HEK293 (cell line): Measurements from ENCODE around the gene RIPOR1.

Experiments used
- FEZF1 ChIP-seq: fragments of 450-650 bp; formaldehyde crosslinking; IDR thresholded peaks from 2 replicates; pipeline ENCODE4 v1.5.1; 2016; ENCODE audit warnings: missing biosample characterization, missing genetic modification characterization
- GLI2 ChIP-seq: fragments of 450-650 bp; formaldehyde crosslinking; IDR thresholded peaks from 2 replicates; pipeline ENCODE4; 2017; ENCODE audit warnings: missing biosample characterization, missing genetic modification characterization, low read depth, borderline replicate concordance
- GLIS1 ChIP-seq: fragments of 450-650 bp; formaldehyde crosslinking; IDR thresholded peaks from 2 replicates; pipeline ENCODE4 v1.5.1; 2016; ENCODE audit warnings: missing biosample characterization, missing genetic modification characterization
- MYNN ChIP-seq: fragments of 450-650 bp; formaldehyde crosslinking; IDR thresholded peaks from 2 replicates; pipeline ENCODE4 v1.5.1; 2016; ENCODE audit warnings: missing biosample characterization, missing genetic modification characterization, borderline replicate concordance
- PRDM4 ChIP-seq: fragments of 450-650 bp; formaldehyde crosslinking; IDR thresholded peaks from 2 replicates; pipeline ENCODE4 v1.5.1; 2017; ENCODE audit warnings: missing biosample characterization, missing genetic modification characterization
- RBAK ChIP-seq: fragments of 450-650 bp; formaldehyde crosslinking; IDR thresholded peaks from 2 replicates; pipeline ENCODE4 v1.5.1; 2016; ENCODE audit warnings: missing biosample characterization, missing genetic modification characterization
- SETDB1 ChIP-seq: IDR thresholded peaks from one replicate; pipeline ENCODE4 v1.6.1; 2017; ENCODE audit warnings: mild to moderate bottlenecking, low read length, moderate library complexity, mixed read lengths; ENCODE audit not compliant: insufficient read length
- SP3 ChIP-seq: fragments of 450-650 bp; formaldehyde crosslinking; IDR thresholded peaks from 2 replicates; pipeline ENCODE4 v1.5.1; 2016; ENCODE audit warnings: missing biosample characterization, missing genetic modification characterization
- SP7 ChIP-seq: fragments of 450-650 bp; formaldehyde crosslinking; IDR thresholded peaks from 2 replicates; pipeline ENCODE4 v1.5.1; 2016; ENCODE audit warnings: missing biosample characterization, missing genetic modification characterization
- WT1 ChIP-seq: fragments of 450-650 bp; formaldehyde crosslinking; IDR thresholded peaks from 2 replicates; pipeline ENCODE4 v1.5.1; 2016; ENCODE audit warnings: missing biosample characterization, missing genetic modification characterization
- ZBTB20 ChIP-seq: fragments of 450-650 bp; formaldehyde crosslinking; IDR thresholded peaks from 2 replicates; pipeline ENCODE4 v1.5.1; 2016; ENCODE audit warnings: missing biosample characterization, missing genetic modification characterization
- ZNF114 ChIP-seq: fragments of 450-650 bp; formaldehyde crosslinking; IDR thresholded peaks from 2 replicates; pipeline ENCODE4 v1.5.0; 2017; ENCODE audit warnings: missing biosample characterization, missing genetic modification characterization
- ZNF175 ChIP-seq: fragments of 450-650 bp; formaldehyde crosslinking; IDR thresholded peaks from 2 replicates; pipeline ENCODE4 v1.5.1; 2016; ENCODE audit warnings: missing biosample characterization, missing genetic modification characterization
- ZNF211 ChIP-seq: fragments of 450-650 bp; formaldehyde crosslinking; IDR thresholded peaks from 2 replicates; pipeline ENCODE4 v1.5.1; 2016; ENCODE audit warnings: low read depth, missing biosample characterization, missing genetic modification characterization
- ZNF239 ChIP-seq: fragments of 450-650 bp; formaldehyde crosslinking; IDR thresholded peaks from 2 replicates; pipeline ENCODE4 v1.5.1; 2016; ENCODE audit warnings: missing biosample characterization, missing genetic modification characterization
- ZNF341 ChIP-seq: fragments of 450-650 bp; formaldehyde crosslinking; IDR thresholded peaks from 2 replicates; pipeline ENCODE4; 2016; ENCODE audit warnings: low read depth, missing biosample characterization, missing genetic modification characterization
- ZNF449 ChIP-seq: fragments of 450-650 bp; formaldehyde crosslinking; IDR thresholded peaks from 2 replicates; pipeline ENCODE4 v1.5.1; 2017; ENCODE audit warnings: missing biosample characterization, mild to moderate bottlenecking, missing genetic modification characterization, moderate library complexity
- ZNF473 ChIP-seq: fragments of 450-650 bp; formaldehyde crosslinking; IDR thresholded peaks from 2 replicates; pipeline ENCODE4 v1.5.1; 2017; ENCODE audit warnings: missing biosample characterization, missing genetic modification characterization
- ZNF510 ChIP-seq: fragments of 450-650 bp; formaldehyde crosslinking; IDR thresholded peaks from 2 replicates; pipeline ENCODE4 v1.5.1; 2018; ENCODE audit warnings: mild to moderate bottlenecking, missing genetic modification characterization, missing biosample characterization; ENCODE audit not compliant: insufficient replicate concordance
- ZNF530 ChIP-seq: fragments of 450-650 bp; formaldehyde crosslinking; IDR thresholded peaks from 2 replicates; pipeline ENCODE4 v1.5.1; 2016; ENCODE audit warnings: low read depth, missing biosample characterization, missing genetic modification characterization
- ZNF571 ChIP-seq: fragments of 450-650 bp; formaldehyde crosslinking; IDR thresholded peaks from 2 replicates; pipeline ENCODE4 v1.5.0; 2017; ENCODE audit warnings: missing biosample characterization, missing genetic modification characterization
- ZNF585B ChIP-seq: fragments of 450-650 bp; formaldehyde crosslinking; IDR thresholded peaks from 2 replicates; pipeline ENCODE4 v1.5.1; 2016; ENCODE audit warnings: missing biosample characterization, missing genetic modification characterization
- ZNF645 ChIP-seq: fragments of 450-650 bp; formaldehyde crosslinking; IDR thresholded peaks from 2 replicates; pipeline ENCODE4; 2016; ENCODE audit warnings: missing biosample characterization, missing genetic modification characterization
- ZNF660 ChIP-seq: fragments of 450-650 bp; IDR thresholded peaks from 2 replicates; pipeline ENCODE4 v1.5.1; 2018; ENCODE audit warnings: missing biosample characterization, mild to moderate bottlenecking, missing genetic modification characterization
- ZNF677 ChIP-seq: fragments of 450-650 bp; IDR thresholded peaks from 2 replicates; pipeline ENCODE4 v1.5.0; 2018; ENCODE audit warnings: missing biosample characterization, mild to moderate bottlenecking, missing genetic modification characterization, moderate library complexity
- ZSCAN23 ChIP-seq: fragments of 450-650 bp; formaldehyde crosslinking; IDR thresholded peaks from 2 replicates; pipeline ENCODE4 v1.5.1; 2016; ENCODE audit warnings: missing biosample characterization, missing genetic modification characterization
- ZSCAN30 ChIP-seq: fragments of 450-650 bp; IDR thresholded peaks from 2 replicates; pipeline ENCODE4 v1.5.1; 2018; ENCODE audit warnings: missing biosample characterization, mild to moderate bottlenecking, missing genetic modification characterization, moderate library complexity
- TF ChIP-seq, protein P1 (sequence below): fragments of 450-650 bp; formaldehyde crosslinking; conservative IDR thresholded peaks from 2 replicates; pipeline ENCODE4 v1.5.1; 2016; ENCODE audit warnings: low read depth, missing biosample characterization, missing genetic modification characterization
- TF ChIP-seq, protein P2 (sequence below): fragments of 450-650 bp; formaldehyde crosslinking; IDR thresholded peaks from 2 replicates; pipeline ENCODE4 v1.5.1; 2016; ENCODE audit warnings: missing biosample characterization, missing genetic modification characterization

Gene RIPOR1

DNA sequence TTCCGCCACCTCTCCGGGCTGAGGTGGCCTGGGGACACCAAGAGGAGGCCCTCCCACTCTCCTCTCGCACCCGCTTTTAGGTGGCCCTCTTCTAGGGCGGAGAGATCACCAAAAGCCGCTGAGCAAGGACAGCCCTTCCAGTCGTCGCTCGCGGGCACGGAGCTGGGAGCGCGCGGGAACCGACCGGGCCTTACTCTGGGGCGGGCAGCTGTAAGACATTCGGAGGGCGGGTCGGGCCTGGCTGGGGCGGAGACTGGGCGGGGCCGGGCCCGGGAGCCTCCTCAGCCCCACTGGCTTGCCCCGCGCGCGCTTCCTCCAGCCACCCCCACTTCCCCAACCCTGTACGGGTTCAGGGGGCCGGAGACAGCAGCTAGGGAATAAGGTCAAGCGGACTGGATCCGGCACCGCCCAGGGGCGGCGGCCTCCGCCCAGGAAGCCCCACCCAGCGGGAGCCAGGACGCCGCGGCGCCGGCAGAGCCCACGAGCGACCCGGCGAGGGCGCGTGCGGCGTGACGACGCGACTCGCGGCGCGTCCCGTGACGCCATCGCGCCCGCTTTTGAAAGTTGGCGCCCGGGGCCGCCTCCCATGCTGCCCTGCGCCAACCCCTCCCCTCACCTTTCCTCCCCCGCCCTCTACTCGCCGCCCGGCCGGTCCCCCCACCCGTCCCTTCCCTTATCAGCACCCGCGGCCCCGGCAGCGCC, 33.3 kb downstream of the RIPOR1 start (continued):
- TF ChIP-seq ZNF645 (tag by site-specific recombination) (no peak), ZNF677 (tag by site-specific recombination) (no peak), ZNF211 (no peak), PRDM4 (tag by site-specific recombination) (no peak), RBAK (tag by site-specific recombination) (no peak), WT1 (tag by site-specific recombination) (no peak; the same call in 1 of the 2 replicates), GLIS1 (tag by site-specific recombination) (no peak), ZNF585B (tag by site-specific recombination) (no peak), ZSCAN30 (tag by site-specific recombination) (peak; percentile 75; the same call in 1 of the 2 replicates), FEZF1 (no peak), MYNN (tag by site-specific recombination) (no peak), ZBTB20 (tag by site-specific recombination) (peak; percentile 76), ZNF530 (tag by site-specific recombination) (no peak), SETDB1 (no peak), ZNF449 (tag by site-specific recombination) (no peak; the same call in 1 of the 2 replicates), ZNF341 (tag by site-specific recombination) (peak; percentile 68), SP7 (tag by site-specific recombination) (peak; percentile 46; the same call in 1 of the 2 replicates), GLI2 (tag by site-specific recombination) (no peak), ZNF571 (no peak), ZNF114 (no peak), ZNF175 (tag by site-specific recombination) (no peak), ZNF510 (no peak), ZNF239 (no peak), ZNF660 (tag by site-specific recombination) (peak; percentile 84), ZNF473 (tag by site-specific recombination) (no peak), SP3 (peak; percentile 88), ZSCAN23 (tag by site-specific recombination) (no peak)
- TF ChIP-seq, protein P1, sequence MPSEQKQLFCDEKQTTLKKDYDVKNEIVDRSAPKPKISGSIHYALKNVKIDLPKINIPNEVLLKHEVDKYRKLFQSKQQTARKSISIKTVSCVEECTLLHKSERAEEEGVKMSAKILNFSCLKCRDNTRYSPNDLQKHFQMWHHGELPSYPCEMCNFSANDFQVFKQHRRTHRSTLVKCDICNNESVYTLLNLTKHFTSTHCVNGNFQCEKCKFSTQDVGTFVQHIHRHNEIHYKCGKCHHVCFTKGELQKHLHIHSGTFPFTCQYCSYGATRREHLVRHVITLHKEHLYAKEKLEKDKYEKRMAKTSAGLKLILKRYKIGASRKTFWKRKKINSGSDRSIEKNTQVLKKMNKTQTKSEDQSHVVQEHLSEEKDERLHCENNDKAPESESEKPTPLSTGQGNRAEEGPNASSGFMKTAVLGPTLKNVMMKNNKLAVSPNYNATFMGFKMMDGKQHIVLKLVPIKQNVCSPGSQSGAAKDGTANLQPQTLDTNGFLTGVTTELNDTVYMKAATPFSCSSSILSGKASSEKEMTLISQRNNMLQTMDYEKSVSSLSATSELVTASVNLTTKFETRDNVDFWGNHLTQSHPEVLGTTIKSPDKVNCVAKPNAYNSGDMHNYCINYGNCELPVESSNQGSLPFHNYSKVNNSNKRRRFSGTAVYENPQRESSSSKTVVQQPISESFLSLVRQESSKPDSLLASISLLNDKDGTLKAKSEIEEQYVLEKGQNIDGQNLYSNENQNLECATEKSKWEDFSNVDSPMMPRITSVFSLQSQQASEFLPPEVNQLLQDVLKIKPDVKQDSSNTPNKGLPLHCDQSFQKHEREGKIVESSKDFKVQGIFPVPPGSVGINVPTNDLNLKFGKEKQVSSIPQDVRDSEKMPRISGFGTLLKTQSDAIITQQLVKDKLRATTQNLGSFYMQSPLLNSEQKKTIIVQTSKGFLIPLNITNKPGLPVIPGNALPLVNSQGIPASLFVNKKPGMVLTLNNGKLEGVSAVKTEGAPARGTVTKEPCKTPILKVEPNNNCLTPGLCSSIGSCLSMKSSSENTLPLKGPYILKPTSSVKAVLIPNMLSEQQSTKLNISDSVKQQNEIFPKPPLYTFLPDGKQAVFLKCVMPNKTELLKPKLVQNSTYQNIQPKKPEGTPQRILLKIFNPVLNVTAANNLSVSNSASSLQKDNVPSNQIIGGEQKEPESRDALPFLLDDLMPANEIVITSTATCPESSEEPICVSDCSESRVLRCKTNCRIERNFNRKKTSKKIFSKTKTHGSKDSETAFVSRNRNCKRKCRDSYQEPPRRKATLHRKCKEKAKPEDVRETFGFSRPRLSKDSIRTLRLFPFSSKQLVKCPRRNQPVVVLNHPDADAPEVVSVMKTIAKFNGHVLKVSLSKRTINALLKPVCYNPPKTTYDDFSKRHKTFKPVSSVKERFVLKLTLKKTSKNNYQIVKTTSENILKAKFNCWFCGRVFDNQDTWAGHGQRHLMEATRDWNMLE, result no peak
- TF ChIP-seq, protein P2, sequence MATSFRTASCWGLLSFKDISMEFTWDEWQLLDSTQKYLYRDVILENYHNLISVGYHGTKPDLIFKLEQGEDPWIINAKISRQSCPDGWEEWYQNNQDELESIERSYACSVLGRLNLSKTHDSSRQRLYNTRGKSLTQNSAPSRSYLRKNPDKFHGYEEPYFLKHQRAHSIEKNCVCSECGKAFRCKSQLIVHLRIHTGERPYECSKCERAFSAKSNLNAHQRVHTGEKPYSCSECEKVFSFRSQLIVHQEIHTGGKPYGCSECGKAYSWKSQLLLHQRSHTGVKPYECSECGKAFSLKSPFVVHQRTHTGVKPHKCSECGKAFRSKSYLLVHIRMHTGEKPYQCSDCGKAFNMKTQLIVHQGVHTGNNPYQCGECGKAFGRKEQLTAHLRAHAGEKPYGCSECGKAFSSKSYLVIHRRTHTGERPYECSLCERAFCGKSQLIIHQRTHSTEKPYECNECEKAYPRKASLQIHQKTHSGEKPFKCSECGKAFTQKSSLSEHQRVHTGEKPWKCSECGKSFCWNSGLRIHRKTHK (tag by site-specific recombination), result no peak
